ENCODE measurements around the gene ANGEL2. TPM values are rescaled to one million over a fixed set of nuclear protein-coding genes. Genes with fewer than 3 reads are reported as not detected.

ANGEL2 gene
- total and polyA plus RNA-seq, 2 of the 13 experiments (the other 11 are each of a cell fraction or from before 2014, with no cell fraction given), result 12.3 to 25.4 TPM

- H2AFZ ChIP-seq (ENCODE audit: low read length), result no peak overlapping the region
- no peaks in the 10 kb centered on the region for H4K20me1 ChIP-seq (ENCODE audit: insufficient read depth, low read length)
- H3K9me3 ChIP-seq (ENCODE audit: low read length), result no peaks in the 10 kb centered on the region
- no peaks in the 10 kb centered on the region for H3K79me2 ChIP-seq (ENCODE audit: insufficient read depth, low read length)
- CTCF ChIA-PET (ENCODE audit: low intra/inter-chr PET ratio, low total read pairs), result no interaction called here
- H3K9ac ChIP-seq (ENCODE audit: insufficient read depth, low read depth, low read length), result no peak overlapping the region
- no TSS peak for BruUV-seq (replicated peaks)
- H3K4me3 ChIP-seq (replicated peaks in 1 of 3; ENCODE audit: insufficient read depth in 1 of 3, low read depth in 2 of 3, low read length in 3 of 3), result no peak overlapping the region
- no peaks in the 10 kb centered on the region for H3K36me3 ChIP-seq (replicated peaks in 1 of 2; ENCODE audit: control insufficient read depth in 1 of 2, insufficient read depth in 2 of 2, low read length in 2 of 2)
- in situ Hi-C loops (cut with HindIII; ENCODE audit: extremely low pct_ligation_motif_present, low pct_unique_long_range_greater_than_20kb) (no loop called here), intact Hi-C loops (cut with micrococcal nuclease; ENCODE audit: unreplicated experiment) (no loop called here)
- FAIRE-seq, result peak; percentile 4
- ATAC-seq, result no peak
- no peaks in the 10 kb centered on the region for H3K27me3 ChIP-seq (ENCODE audit: control insufficient read depth in 1 of 2, insufficient read depth in 2 of 2, low read length in 2 of 2)
- POLR2A ChIA-PET, result no interaction called here
- 51% methylated on average over 4 of the region's 4 CpGs for WGBS (ENCODE audit: low lambda C conversion rate)
- TF ChIP-seq PRDM4 (CRISPR knock-in tag; IDR thresholded peaks at IDR 0.05; ENCODE audit: borderline replicate concordance) (no peak), ZNF441 (CRISPR knock-in tag; IDR thresholded peaks at IDR 0.05; ENCODE audit: borderline replicate concordance) (no peak), GMEB1 (CRISPR knock-in tag; IDR thresholded peaks at IDR 0.05; ENCODE audit: borderline replicate concordance) (no peak), KDM5B (CRISPR knock-in tag; IDR thresholded peaks at IDR 0.05; ENCODE audit: borderline replicate concordance) (no peak), PRMT3 (CRISPR knock-in tag; IDR thresholded peaks at IDR 0.05; ENCODE audit: borderline replicate concordance, low read depth) (no peak), ZNF337 (CRISPR knock-in tag; IDR thresholded peaks at IDR 0.05; ENCODE audit: borderline replicate concordance, low read depth) (no peak), ZNF20 (CRISPR knock-in tag; IDR thresholded peaks at IDR 0.05) (no peak), CEBPG (CRISPR knock-in tag; IDR thresholded peaks at IDR 0.05) (peak; percentile 48; the same call in 1 of the 2 replicates), MEIS2 (CRISPR knock-in tag; IDR thresholded peaks at IDR 0.05) (no peak), ZSCAN5A (CRISPR knock-in tag; IDR thresholded peaks at IDR 0.05; ENCODE audit: borderline replicate concordance) (peak; percentile 88; the same call in 1 of the 2 replicates), CEBPB (IDR thresholded peaks at IDR 0.05; ENCODE audit: borderline replicate concordance, low read depth, low read length) (0 out of 2 replicates have a peak, but pooled peaks have one; percentile 21), TAF15 (IDR thresholded peaks at IDR 0.05; ENCODE audit: low read depth, low read length, poor library complexity, severe bottlenecking) (no peak), FLYWCH1 (CRISPR knock-in tag; IDR thresholded peaks at IDR 0.05) (no peak), GTF2F1 (IDR thresholded peaks at IDR 0.05; ENCODE audit: low read length) (no peak), ZMYM4 (CRISPR knock-in tag; IDR thresholded peaks at IDR 0.05) (peak; percentile 47; the same call in 1 of the 2 replicates)
- DNase-seq (ENCODE audit: low spot score), result no peak
- H3K4me2 ChIP-seq (ENCODE audit: low read depth, low read length), result peak overlapping the region; percentile 10; the same call in 1 of the 2 replicates
- peaks cover 16% of the 10 kb centered on the region for H3K4me1 ChIP-seq (ENCODE audit: insufficient read depth, low read length)
- no peak overlapping the region for H3K27ac ChIP-seq (ENCODE audit: extremely low read length, insufficient read depth, low read length)
These were observed 72.3 kb downstream of the ANGEL2 start for GRCh38 chr1:212943393-212943710.

All from HepG2 (cell line).